Stimulated activated naive B cell treated with anti-CD40 and anti-IgM and Interleukin-4, amounts not matched to agents 10 μg/mL and 1 μg/mL and 100 μg/mL, for 72 hours (primary cell): ENCODE measurements around the gene IPO7.
"Not testable (repeated sequence)": the region's sequence is repeated elsewhere in the genome, so short reads cannot be mapped to it uniquely, and the experiment has no call there.

ENCODE experiments used
- ATAC-seq, 2 donors: fragments of 150-1000 bp; cut with Tn5 transposase; replicated peaks; 2 replicates each; pipeline ENCODE4 v1.10.0; 2021; ENCODE audit warnings: moderate library complexity in 1 of 2
- DNase-seq: peaks from one replicate; pipeline ENCODE4 v3.0.0; 2021
- H3K27ac Mint-ChIP-seq: one replicate; pipeline ENCODE4 v1.8.0; 2022; ENCODE audit warnings: mild to moderate bottlenecking, mixed read lengths
- H3K27me3 Mint-ChIP-seq, 2 donors: one replicate each; pipeline ENCODE4 v1.8.0; 2022; ENCODE audit warnings: mixed read lengths in 2 of 2
- H3K36me3 Mint-ChIP-seq, 2 donors: one replicate each; pipeline ENCODE4 v1.8.0; 2022; ENCODE audit warnings: mixed read lengths in 2 of 2, mild to moderate bottlenecking in 1 of 2
- H3K4me1 Mint-ChIP-seq, 2 donors: one replicate each; pipeline ENCODE4 v1.8.0; 2022; ENCODE audit warnings: mixed read lengths in 2 of 2, mild to moderate bottlenecking in 1 of 2
- H3K4me3 Mint-ChIP-seq, 2 donors: one replicate each; pipeline ENCODE4 v1.8.0; 2022; ENCODE audit warnings: mild to moderate bottlenecking in 2 of 2, mixed read lengths in 2 of 2, moderate library complexity in 1 of 2
- H3K9me3 Mint-ChIP-seq, 2 donors: one replicate each; pipeline ENCODE4 v1.8.0; 2022; ENCODE audit warnings: mixed read lengths in 2 of 2, mild to moderate bottlenecking in 1 of 2

Gene IPO7

DNA sequence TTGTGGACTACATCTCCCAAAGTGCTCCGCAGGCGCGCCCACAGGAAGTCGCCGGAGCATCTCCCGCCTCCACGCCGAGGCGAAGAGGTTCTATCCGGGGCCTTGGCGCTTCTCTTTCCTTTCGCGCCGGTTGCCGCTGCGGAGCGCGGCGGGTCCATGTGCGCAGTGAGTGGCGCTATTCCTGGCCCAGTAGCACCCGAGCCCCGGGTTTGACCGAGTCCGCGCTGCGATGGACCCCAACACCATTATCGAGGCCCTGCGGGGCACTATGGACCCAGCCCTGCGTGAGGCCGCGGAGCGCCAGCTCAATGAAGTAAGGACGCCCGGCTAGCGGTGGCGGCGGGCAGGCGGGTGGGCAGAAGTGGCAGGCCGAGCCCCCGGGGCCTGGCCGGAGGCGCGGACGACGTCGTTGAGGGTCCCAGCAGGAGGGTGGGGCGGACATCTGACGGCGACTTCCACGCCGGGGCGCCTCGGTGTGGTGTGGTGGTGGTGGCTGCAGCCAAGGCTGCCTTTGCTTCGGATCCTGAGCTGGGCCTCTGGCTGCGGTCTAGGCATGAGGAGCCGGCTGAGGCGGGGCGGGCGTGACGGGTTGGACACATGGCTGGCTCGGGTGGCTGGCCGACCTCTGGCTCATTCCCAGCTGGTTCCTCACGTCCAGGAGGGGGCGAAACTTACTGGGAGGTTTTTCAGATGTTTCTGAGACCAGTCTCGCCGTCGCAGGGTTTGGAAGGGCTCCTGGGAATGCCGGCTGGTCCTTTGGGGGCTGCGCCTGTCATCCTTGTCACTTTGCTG is at the start of gene IPO7:
IPO7 (plus strand) TSS at position 118 of the 792 bp plus-strand sequence; CDS start at position 230, 112 bp downstream.
- Mint-ChIP-seq H3K36me3 (peaks cover 3 to 23% of the 10 kb centered on the region in 2 donors), H3K9me3 (no peaks in the 10 kb centered on the region), H3K27me3 (no peaks in the 10 kb centered on the region), H3K4me1 (peaks cover 13 to 23% of the 10 kb centered on the region in 2 donors), H3K27ac (peak within 1 kb of the TSS; percentile 99), H3K4me3 (peak within 1 kb of the TSS; percentile 96 to 99)
- ATAC-seq, result peak; percentile 97 to 98
- peak; percentile 86 for DNase-seq

DNA sequence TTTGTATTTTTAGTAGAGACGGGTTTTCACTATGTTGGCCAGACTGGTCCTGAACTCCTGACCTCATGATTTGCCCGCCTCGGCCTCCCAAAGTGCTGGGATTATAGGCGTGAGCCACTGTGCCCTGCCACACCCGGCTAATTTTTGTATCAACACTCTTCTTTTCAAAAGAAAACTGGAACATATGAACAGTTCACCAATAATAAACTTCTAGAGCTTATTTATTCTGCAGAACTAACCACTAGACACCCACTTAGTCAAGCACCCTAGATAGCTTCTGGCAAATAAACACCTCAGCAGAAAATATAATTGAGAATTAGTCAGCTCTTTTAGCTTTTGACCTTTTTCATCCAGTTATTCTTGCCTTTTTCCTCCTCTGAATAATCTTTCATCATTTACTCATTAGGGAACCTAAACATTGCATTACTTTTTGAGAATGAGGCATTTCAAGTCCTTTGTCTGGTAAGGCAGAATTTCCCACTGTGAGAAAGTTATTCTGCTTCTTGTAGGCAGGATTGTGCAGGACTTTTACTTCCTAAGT is 42.7 kb upstream of the IPO7 start:
- Mint-ChIP-seq H3K27me3 (no peaks in the 10 kb centered on the region), H3K9me3 (no peaks in the 10 kb centered on the region), H3K36me3 (no peaks in the 10 kb centered on the region), H3K4me3 (no peak overlapping the region), H3K27ac (no peak overlapping the region), H3K4me1 (no peaks in the 10 kb centered on the region)
- no peak for DNase-seq
- no peak for ATAC-seq

DNA sequence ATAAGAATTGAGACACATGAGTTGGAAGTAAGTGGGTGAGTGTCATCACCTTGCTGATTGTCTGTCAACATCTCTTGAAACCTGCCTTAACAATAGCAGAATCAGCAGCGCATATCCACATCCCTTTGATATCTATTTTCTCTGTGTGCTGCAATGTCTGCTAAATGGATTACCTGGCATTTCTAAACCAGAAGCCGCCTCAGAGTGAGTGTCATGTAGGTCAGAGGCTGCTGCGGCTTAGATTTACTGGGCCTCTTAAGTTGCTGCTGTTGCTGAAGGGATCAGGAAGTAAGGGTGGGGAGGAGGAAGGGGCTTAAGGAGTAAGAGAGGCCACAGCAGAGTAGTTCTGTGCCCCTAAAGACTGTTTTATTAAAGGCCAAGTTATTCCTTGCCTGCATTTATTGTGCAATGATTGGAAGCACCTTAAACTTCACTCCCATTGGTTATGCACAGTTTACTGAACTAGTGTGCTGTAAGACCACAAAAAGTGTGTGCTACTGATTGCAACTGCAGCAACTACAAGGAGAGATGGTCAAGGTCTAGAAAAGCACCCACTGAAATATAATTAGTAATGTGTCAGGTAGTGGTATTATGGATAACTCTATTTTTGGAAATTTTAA is 40.3 kb upstream of the IPO7 start:
- no peaks in the 10 kb centered on the region for H3K4me1 Mint-ChIP-seq
- no peak for DNase-seq

DNA sequence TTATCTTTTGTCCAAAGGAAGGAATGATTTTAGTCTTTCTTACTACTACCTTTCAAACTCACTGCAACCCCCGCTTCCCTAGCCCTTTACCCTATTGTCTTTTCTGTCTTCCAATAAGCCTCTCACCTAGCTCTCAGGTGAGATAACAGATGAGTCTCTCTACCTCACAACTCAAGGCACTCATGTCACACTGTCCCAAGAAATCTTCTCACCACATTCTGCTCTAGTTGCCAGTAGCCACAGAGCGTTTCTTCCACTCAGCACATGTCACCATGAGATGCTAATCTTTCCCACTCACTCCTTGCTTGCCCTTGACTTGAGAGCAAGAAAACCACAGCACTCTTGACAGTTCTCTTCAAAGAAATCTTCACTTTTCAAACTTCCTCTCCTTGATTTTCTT is 37.4 kb upstream of the IPO7 start:
- Mint-ChIP-seq H3K27me3 (peaks cover 0 to 18% of the 10 kb centered on the region in 2 donors), H3K9me3 (no peaks in the 10 kb centered on the region), H3K4me3 (no peak overlapping the region), H3K27ac (no peak overlapping the region), H3K4me1 (no peaks in the 10 kb centered on the region), H3K36me3 (no peaks in the 10 kb centered on the region)
- DNase-seq, result no peak
- no peak for ATAC-seq

More for the DNA sequence above, 40.3 kb upstream of the IPO7 start:
- Mint-ChIP-seq H3K27ac (no peak overlapping the region), H3K27me3 (peaks cover 0 to 7% of the 10 kb centered on the region in 2 donors), H3K36me3 (no peaks in the 10 kb centered on the region), H3K4me3 (no peak overlapping the region), H3K9me3 (no peaks in the 10 kb centered on the region)
- ATAC-seq, result no peak

DNA sequence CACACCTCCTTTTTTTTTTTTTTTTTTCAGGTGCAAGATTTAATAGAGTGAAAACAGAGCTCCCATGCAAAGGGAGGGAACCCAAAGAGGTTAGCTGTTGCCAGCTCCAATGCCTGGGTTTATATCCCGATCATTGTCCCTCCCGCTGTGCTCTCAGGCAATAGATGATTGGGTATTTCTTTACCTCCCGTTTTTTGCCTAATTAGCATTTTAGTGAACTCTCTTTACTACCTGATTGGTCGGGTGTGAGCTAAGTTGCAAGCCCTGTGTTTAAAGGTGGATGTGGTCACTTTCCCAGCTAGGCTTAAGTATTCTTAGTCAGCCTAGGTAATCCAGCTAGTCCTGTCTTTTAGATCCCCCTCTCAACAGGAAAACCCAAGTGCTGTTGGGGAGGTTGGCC is 36.7 kb upstream of the IPO7 start:
- ATAC-seq, DNase-seq, H3K4me1 Mint-ChIP-seq, H3K9me3 Mint-ChIP-seq, H3K4me3 Mint-ChIP-seq, H3K27ac Mint-ChIP-seq, H3K36me3 Mint-ChIP-seq: not testable (repeated sequence)
- H3K27me3 Mint-ChIP-seq, result peaks cover 0 to 18% of the 10 kb centered on the region in 2 donors

DNA sequence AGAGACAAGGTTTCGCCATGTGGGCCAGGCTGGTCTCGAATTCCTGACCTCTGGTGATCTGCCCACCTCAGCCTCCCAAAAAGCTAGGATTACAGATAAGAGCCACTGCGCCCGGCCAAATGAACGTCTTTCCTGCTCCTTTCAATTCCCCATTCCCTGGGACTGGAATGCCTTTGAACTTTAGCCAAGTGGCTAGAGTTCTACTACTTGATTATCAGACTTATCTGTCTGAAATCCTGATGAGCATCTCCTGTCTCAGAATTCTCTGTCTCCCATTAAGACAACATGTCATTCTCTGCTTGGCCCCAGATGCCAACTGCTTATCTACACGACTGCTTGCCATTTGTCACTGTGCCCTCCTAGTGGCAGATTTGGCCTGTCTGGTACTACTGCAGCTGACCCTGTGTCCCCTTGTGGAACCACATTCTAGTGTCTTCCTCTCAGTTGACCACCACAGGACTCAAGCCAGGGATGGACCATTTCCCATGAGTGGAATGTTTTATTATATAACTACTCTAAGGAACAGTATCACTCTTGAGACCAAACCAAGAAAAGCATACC is 33.1 kb upstream of the IPO7 start:
- Mint-ChIP-seq H3K27ac (no peak overlapping the region), H3K4me3 (no peak overlapping the region), H3K27me3 (peaks cover 0 to 18% of the 10 kb centered on the region in 2 donors), H3K4me1 (no peaks in the 10 kb centered on the region), H3K9me3 (no peaks in the 10 kb centered on the region), H3K36me3 (no peaks in the 10 kb centered on the region)
- ATAC-seq (no peak), DNase-seq (no peak)

DNA sequence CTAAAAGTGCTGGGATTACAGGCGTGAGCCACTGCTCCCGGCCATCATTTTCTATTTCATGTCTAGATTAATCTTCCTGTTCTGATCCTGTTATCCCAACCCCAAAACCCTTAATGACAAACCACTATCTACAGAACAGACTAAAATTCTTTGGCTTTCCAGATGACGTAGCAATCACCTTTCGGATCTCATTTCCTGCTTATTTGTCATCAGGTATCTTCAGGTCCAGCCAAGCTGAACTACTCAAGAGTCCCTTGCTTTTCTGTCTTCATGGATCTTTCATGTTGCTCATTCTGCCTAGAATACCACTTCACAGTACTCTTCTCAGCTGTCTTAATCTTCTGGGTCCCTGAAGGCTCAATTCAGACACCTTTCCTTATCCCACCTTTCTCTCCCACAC is 27.4 kb upstream of the IPO7 start:
- peaks cover 0 to 4% of the 10 kb centered on the region in 2 donors for H3K4me1 Mint-ChIP-seq
- H3K4me3 Mint-ChIP-seq, result no peak overlapping the region
- no peaks in the 10 kb centered on the region for H3K27me3 Mint-ChIP-seq
- no peak for DNase-seq
- no peak for ATAC-seq
- no peaks in the 10 kb centered on the region for H3K36me3 Mint-ChIP-seq
- no peaks in the 10 kb centered on the region for H3K9me3 Mint-ChIP-seq
- H3K27ac Mint-ChIP-seq, result no peak overlapping the region

DNA sequence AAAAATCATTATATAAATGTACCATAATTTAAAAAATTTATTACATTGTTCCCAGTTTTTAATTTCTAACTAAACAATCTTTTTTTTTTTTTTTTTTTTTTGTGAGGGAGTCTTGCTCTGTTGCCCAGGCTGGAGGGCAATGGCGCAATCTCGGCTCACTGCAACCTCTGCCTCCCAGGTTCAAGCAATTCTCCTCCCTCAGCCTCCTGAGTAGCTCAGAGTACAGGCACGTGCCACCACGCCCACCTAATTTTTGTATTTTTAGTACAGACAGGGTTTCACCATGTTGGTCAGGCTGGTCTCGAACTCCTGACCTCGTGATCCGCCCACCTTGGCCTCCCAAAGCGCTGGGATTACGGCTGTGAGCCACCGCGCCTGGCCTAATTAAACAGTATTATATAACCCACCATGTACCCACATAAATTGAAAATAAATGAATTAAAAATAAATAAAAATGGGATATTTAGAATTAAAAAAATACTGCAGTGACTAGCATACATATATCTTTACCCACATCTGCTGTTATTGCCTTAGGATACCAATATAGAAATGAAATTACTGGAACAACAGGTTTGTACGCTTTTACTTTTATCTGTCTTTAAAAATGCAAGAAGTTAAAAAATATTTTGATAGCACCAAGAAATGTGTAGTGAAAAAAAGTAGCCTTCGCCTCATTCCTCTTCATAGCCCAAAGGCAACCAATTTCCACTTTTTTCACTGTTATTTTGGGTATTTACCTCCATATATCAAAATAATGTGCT is 23.4 kb upstream of the IPO7 start:
- not testable (repeated sequence) for H3K9me3 Mint-ChIP-seq, H3K27ac Mint-ChIP-seq, ATAC-seq, H3K4me3 Mint-ChIP-seq, H3K36me3 Mint-ChIP-seq, DNase-seq, H3K27me3 Mint-ChIP-seq, H3K4me1 Mint-ChIP-seq

DNA sequence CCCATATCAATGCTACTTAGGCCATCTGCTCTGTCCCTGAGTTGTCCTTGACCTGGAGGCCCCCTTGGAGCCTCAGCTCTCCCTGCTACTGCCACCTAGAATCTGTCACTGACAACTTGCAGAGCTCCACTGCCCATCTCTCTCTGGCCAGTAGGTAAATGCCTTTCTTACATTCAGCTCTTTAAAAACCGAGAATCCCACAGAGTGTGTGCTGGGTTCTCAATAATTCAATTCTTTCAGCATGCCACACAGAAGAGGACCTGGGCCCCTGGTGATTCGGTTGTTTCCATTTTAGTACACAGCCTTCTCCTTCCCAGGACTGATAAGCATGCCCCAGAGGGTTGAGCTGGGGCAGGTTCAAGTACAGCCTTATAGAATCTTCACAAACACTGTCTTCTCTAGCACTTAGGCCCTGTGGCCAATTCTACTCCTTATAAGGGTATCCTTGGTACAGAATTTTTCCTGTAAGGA is 22.0 kb upstream of the IPO7 start:
- no peaks in the 10 kb centered on the region for H3K36me3 Mint-ChIP-seq
- no peaks in the 10 kb centered on the region for H3K9me3 Mint-ChIP-seq
- DNase-seq (no peak), ATAC-seq (no peak)
- peaks cover 4 to 8% of the 10 kb centered on the region in 2 donors for H3K4me1 Mint-ChIP-seq
- no peak overlapping the region for H3K27ac Mint-ChIP-seq
- no peaks in the 10 kb centered on the region for H3K27me3 Mint-ChIP-seq
- H3K4me3 Mint-ChIP-seq, result no peak overlapping the region

DNA sequence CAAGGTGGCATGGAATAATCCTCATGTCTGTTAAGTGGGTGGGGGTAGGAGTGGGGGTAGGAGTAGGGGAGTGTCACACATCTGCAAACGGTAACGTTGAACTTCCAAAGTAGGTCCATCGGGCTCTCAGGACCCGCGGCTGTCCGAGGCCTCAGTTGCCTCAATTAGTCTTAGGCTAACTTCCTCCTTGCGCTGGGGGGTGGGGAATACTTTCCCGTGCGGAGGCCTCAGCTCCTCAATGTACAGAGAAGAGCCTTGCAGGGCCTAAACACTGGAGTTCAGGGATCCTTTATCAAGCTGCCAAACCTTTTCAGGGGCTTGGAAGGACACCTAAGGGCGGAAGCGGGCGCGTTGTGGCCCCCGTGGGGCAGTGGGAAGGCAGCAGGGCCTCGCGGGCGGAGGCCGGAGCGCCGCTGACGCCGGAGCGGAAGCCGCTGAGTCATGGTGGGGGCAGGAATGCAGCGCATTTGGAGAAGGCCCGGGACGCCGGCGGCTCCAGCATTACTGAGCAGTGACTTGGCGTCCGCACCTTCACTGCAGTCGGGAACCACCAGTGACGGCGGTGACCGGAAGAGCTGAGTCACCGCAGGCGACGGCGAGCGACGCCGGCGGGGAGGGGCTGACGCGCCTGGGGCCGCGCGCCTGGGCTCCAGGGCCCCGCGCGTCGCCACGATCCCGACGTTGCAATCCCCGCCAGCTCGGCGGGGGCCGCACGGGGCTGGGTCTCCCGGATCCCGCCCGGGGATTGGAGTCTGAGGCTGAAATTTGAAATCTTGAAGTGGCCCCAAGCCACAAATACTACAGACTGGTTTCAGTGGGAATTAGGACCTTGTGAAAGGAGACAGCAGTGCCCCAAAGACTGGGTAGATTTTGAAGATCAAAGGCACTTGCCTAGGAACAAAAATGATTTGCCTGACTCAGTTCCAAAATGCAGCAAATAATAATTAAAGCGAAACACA is 20.2 kb upstream of the IPO7 start:
- no peaks in the 10 kb centered on the region for H3K36me3 Mint-ChIP-seq
- DNase-seq (peak; percentile 82), ATAC-seq (peak; percentile 98 to 99)
- H3K4me3 Mint-ChIP-seq, result peak overlapping the region; percentile 94 to 95
- H3K9me3 Mint-ChIP-seq, result no peaks in the 10 kb centered on the region
- H3K27ac Mint-ChIP-seq, result peak overlapping the region; percentile 98
- peaks cover 4 to 8% of the 10 kb centered on the region in 2 donors for H3K4me1 Mint-ChIP-seq
- no peaks in the 10 kb centered on the region for H3K27me3 Mint-ChIP-seq

DNA sequence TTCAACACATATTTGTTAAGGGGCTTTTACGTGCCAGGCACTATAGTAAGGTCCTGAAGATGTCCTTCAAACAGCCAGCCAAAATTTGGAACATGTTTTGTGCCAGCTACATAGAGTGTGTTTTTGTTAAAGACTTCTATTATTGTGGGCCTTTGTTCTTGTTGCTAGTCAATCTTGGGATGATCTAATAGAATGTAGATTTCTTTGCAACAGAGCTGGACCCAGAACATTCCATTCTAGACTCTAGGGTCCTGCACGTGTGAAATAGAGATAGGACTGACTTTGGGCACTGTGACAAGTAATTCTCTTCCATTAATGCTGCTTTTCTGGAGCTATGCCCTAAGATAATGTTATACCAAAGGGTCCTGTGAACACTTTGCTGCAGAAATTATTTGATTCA is 16.9 kb upstream of the IPO7 start:
- Mint-ChIP-seq H3K4me1 (peaks cover 0 to 8% of the 10 kb centered on the region in 2 donors), H3K27ac (no peak overlapping the region), H3K36me3 (no peaks in the 10 kb centered on the region), H3K4me3 (no peak overlapping the region), H3K9me3 (no peaks in the 10 kb centered on the region), H3K27me3 (peaks cover 6 to 9% of the 10 kb centered on the region in 2 donors)
- DNase-seq, result no peak
- ATAC-seq, result no peak

DNA sequence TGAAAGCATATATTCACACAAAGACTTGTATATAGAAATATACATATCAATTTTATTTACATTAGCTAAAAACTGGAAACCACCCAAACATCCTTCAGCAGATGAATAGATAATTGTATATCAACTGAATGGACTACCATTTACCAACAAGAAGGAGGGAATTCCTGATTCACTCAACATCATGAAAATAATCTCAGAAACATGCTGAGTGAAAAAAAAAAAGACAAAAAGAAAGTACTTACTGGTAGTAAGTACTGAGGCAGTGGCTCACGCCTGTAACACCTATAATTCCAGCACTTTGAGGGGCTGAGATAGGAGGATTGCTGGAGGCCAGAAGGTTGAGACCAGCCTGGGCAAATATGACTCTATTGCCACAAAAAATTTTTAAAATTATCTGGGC is 7.4 kb upstream of the IPO7 start:
- Mint-ChIP-seq H3K4me3 (no peak overlapping the region), H3K27ac (no peak overlapping the region), H3K9me3 (no peaks in the 10 kb centered on the region), H3K36me3 (no peaks in the 10 kb centered on the region), H3K27me3 (peaks cover 6 to 11% of the 10 kb centered on the region in 2 donors), H3K4me1 (no peaks in the 10 kb centered on the region)
- DNase-seq (no peak), ATAC-seq (no peak)

DNA sequence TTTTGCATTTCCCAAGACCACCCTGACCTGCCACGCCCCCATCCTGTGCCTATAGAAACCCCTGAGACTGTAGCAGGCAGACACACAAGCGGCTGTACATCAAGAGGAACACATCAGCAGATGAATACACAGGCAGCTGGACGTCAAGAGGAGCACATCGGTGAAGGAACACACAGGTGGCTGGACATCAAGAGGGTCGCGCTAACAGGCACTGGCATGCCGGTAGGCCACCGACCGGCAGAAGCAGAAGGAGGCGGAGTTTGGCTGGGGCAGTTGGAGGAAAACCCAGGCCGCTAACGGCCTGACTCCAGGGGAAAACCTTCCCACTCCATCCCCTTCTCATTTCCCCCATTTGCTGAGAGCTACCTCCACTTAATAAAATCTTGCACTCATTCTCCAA is 5.4 kb upstream of the IPO7 start:
- no peak overlapping the region for H3K27ac Mint-ChIP-seq
- H3K9me3 Mint-ChIP-seq, result no peaks in the 10 kb centered on the region
- no peaks in the 10 kb centered on the region for H3K36me3 Mint-ChIP-seq
- no peak for ATAC-seq
- peaks cover under 1% of the 10 kb centered on the region in 2 donors for H3K4me1 Mint-ChIP-seq
- H3K4me3 Mint-ChIP-seq, result no peak overlapping the region
- H3K27me3 Mint-ChIP-seq, result no peaks in the 10 kb centered on the region
- no peak for DNase-seq
